ENCODE data around the gene RASA3.

Gene RASA3

GRCh38 chr13:114005206-114005724 lies 127.2 kb downstream of the RASA3 start:
- H3K27me3 ChIP-seq (replicated peaks in 2 of 5; ENCODE audit: control insufficient read depth in 4 of 5, insufficient read depth in 5 of 5, low read length in 4 of 5), result no peaks in the 10 kb centered on the region
- H3K4me1 ChIP-seq (ENCODE audit: control extremely low read depth in 1 of 4, control insufficient read depth in 4 of 4, insufficient read depth in 4 of 4, low read length in 3 of 4), result no peaks in the 10 kb centered on the region
- CTCF ChIA-PET, result no interaction called here
- H3K36me3 ChIP-seq (ENCODE audit: control insufficient read depth in 4 of 4, insufficient read depth in 4 of 4, low read length in 3 of 4), result peaks cover 0 to 45% (median 11%) of the 10 kb centered on the region in 4 experiments
- H3K4me3 ChIP-seq (ENCODE audit: control insufficient read depth in 1 of 7, extremely low read depth in 1 of 7, insufficient read depth in 4 of 7, low read depth in 2 of 7, low read length in 6 of 7), result no peak overlapping the region
- DNase-seq, result no peak
- WGBS (ENCODE audit: insufficient coverage), result 97% methylated on average over 10 of the region's 15 CpGs
- H3K27ac ChIP-seq (ENCODE audit: insufficient read depth in 1 of 2, low read depth in 1 of 2, low read length in 2 of 2, poor library complexity in 1 of 2, severe bottlenecking in 2 of 2), result no peak overlapping the region
- POLR2A ChIA-PET, result no interaction called here
- H3K9me3 ChIP-seq (ENCODE audit: control extremely low read depth in 1 of 5, control insufficient read depth in 4 of 5, insufficient read depth in 2 of 5, low read depth in 1 of 5, low read length in 4 of 5), result no peaks in the 10 kb centered on the region

- no peak for DNase-seq
- peak overlapping the region in 1 of 2 experiments; percentile 67 for H3K27ac ChIP-seq (ENCODE audit: insufficient read depth in 1 of 2, low read depth in 1 of 2, low read length in 2 of 2, poor library complexity in 1 of 2, severe bottlenecking in 2 of 2)
- no peaks in the 10 kb centered on the region for H3K9me3 ChIP-seq (ENCODE audit: control extremely low read depth in 1 of 5, control insufficient read depth in 4 of 5, insufficient read depth in 2 of 5, low read depth in 1 of 5, low read length in 4 of 5)
- WGBS (ENCODE audit: insufficient coverage), result 93% methylated on average over 34 of the region's 41 CpGs
- no peak overlapping the region for H3K4me3 ChIP-seq (ENCODE audit: control insufficient read depth in 1 of 7, extremely low read depth in 1 of 7, insufficient read depth in 4 of 7, low read depth in 2 of 7, low read length in 6 of 7)
- peaks cover 0 to 41% (median 8%) of the 10 kb centered on the region in 4 experiments for H3K36me3 ChIP-seq (ENCODE audit: control insufficient read depth in 4 of 4, insufficient read depth in 4 of 4, low read length in 3 of 4)
- no peaks in the 10 kb centered on the region for H3K27me3 ChIP-seq (replicated peaks in 2 of 5; ENCODE audit: control insufficient read depth in 4 of 5, insufficient read depth in 5 of 5, low read length in 4 of 5)
- H3K4me1 ChIP-seq (ENCODE audit: control extremely low read depth in 1 of 4, control insufficient read depth in 4 of 4, insufficient read depth in 4 of 4, low read length in 3 of 4), result no peaks in the 10 kb centered on the region
- POLR2A ChIA-PET, result no interaction called here
- CTCF ChIA-PET, result no interaction called here
These were observed 127.8 kb downstream of the RASA3 start for GRCh38 chr13:114004420-114005205.

GRCh38 chr13:114002771-114003321 lies 129.6 kb downstream of the RASA3 start:
- no peak overlapping the region for H3K4me3 ChIP-seq (ENCODE audit: control insufficient read depth in 1 of 7, extremely low read depth in 1 of 7, insufficient read depth in 4 of 7, low read depth in 2 of 7, low read length in 6 of 7)
- peaks cover 0 to 45% (median 12%) of the 10 kb centered on the region in 4 experiments for H3K36me3 ChIP-seq (ENCODE audit: control insufficient read depth in 4 of 4, insufficient read depth in 4 of 4, low read length in 3 of 4)
- no peak overlapping the region for H3K27ac ChIP-seq (ENCODE audit: insufficient read depth in 1 of 2, low read depth in 1 of 2, low read length in 2 of 2, poor library complexity in 1 of 2, severe bottlenecking in 2 of 2)
- ChIA-PET CTCF (interaction anchor here (0.7 to 0.8 kb wide), 2 partner anchors 54 to 225 kb away, joined by 3 read pairs; no protein-coding TSS in a partner anchor), POLR2A (no interaction called here)
- 98% methylated on average over 17 of the region's 24 CpGs for WGBS (ENCODE audit: insufficient coverage)
- no peak for DNase-seq
- H3K4me1 ChIP-seq (ENCODE audit: control extremely low read depth in 1 of 4, control insufficient read depth in 4 of 4, insufficient read depth in 4 of 4, low read length in 3 of 4), result no peaks in the 10 kb centered on the region
- H3K27me3 ChIP-seq (replicated peaks in 2 of 5; ENCODE audit: control insufficient read depth in 4 of 5, insufficient read depth in 5 of 5, low read length in 4 of 5), result no peaks in the 10 kb centered on the region
- H3K9me3 ChIP-seq (ENCODE audit: control extremely low read depth in 1 of 5, control insufficient read depth in 4 of 5, insufficient read depth in 2 of 5, low read depth in 1 of 5, low read length in 4 of 5), result no peaks in the 10 kb centered on the region

GRCh38 chr13:114002009-114002544 lies 130.3 kb downstream of the RASA3 start:
- CTCF ChIA-PET, result no interaction called here
- Histone ChIP-seq H3K27me3 (replicated peaks in 2 of 5; ENCODE audit: control insufficient read depth in 4 of 5, insufficient read depth in 5 of 5, low read length in 4 of 5) (no peaks in the 10 kb centered on the region), H3K27ac (ENCODE audit: insufficient read depth in 1 of 2, low read depth in 1 of 2, low read length in 2 of 2, poor library complexity in 1 of 2, severe bottlenecking in 2 of 2) (no peak overlapping the region), H3K9me3 (ENCODE audit: control extremely low read depth in 1 of 5, control insufficient read depth in 4 of 5, insufficient read depth in 2 of 5, low read depth in 1 of 5, low read length in 4 of 5) (no peaks in the 10 kb centered on the region), H3K4me1 (ENCODE audit: control extremely low read depth in 1 of 4, control insufficient read depth in 4 of 4, insufficient read depth in 4 of 4, low read length in 3 of 4) (no peaks in the 10 kb centered on the region), H3K4me3 (ENCODE audit: control insufficient read depth in 1 of 7, extremely low read depth in 1 of 7, insufficient read depth in 4 of 7, low read depth in 2 of 7, low read length in 6 of 7) (no peak overlapping the region), H3K36me3 (ENCODE audit: control insufficient read depth in 4 of 4, insufficient read depth in 4 of 4, low read length in 3 of 4) (peaks cover 0 to 51% (median 14%) of the 10 kb centered on the region in 4 experiments)
- no peak for DNase-seq
- WGBS (ENCODE audit: insufficient coverage), result 96% methylated on average over 25 of the region's 27 CpGs
- POLR2A ChIA-PET, result no interaction called here

GRCh38 chr13:114001331-114002008 lies 131.0 kb downstream of the RASA3 start:
- no peaks in the 10 kb centered on the region for H3K27me3 ChIP-seq (replicated peaks in 2 of 5; ENCODE audit: control insufficient read depth in 4 of 5, insufficient read depth in 5 of 5, low read length in 4 of 5)
- ChIA-PET POLR2A (no interaction called here), CTCF (no interaction called here)
- 96% methylated on average over 45 of the region's 46 CpGs for WGBS (ENCODE audit: insufficient coverage)
- no peak for DNase-seq
- H3K27ac ChIP-seq (ENCODE audit: insufficient read depth in 1 of 2, low read depth in 1 of 2, low read length in 2 of 2, poor library complexity in 1 of 2, severe bottlenecking in 2 of 2), result no peak overlapping the region
- peaks cover 0 to 57% (median 19%) of the 10 kb centered on the region in 4 experiments for H3K36me3 ChIP-seq (ENCODE audit: control insufficient read depth in 4 of 4, insufficient read depth in 4 of 4, low read length in 3 of 4)
- H3K4me1 ChIP-seq (ENCODE audit: control extremely low read depth in 1 of 4, control insufficient read depth in 4 of 4, insufficient read depth in 4 of 4, low read length in 3 of 4), result no peaks in the 10 kb centered on the region
- no peaks in the 10 kb centered on the region for H3K9me3 ChIP-seq (ENCODE audit: control extremely low read depth in 1 of 5, control insufficient read depth in 4 of 5, insufficient read depth in 2 of 5, low read depth in 1 of 5, low read length in 4 of 5)
- H3K4me3 ChIP-seq (ENCODE audit: control insufficient read depth in 1 of 7, extremely low read depth in 1 of 7, insufficient read depth in 4 of 7, low read depth in 2 of 7, low read length in 6 of 7), result no peak overlapping the region

- ChIA-PET POLR2A (no interaction called here), CTCF (no interaction called here)
- H3K9me3 ChIP-seq (ENCODE audit: control extremely low read depth in 1 of 5, control insufficient read depth in 4 of 5, insufficient read depth in 2 of 5, low read depth in 1 of 5, low read length in 4 of 5), result no peaks in the 10 kb centered on the region
- no peak overlapping the region for H3K27ac ChIP-seq (ENCODE audit: insufficient read depth in 1 of 2, low read depth in 1 of 2, low read length in 2 of 2, poor library complexity in 1 of 2, severe bottlenecking in 2 of 2)
- H3K36me3 ChIP-seq (ENCODE audit: control insufficient read depth in 4 of 4, insufficient read depth in 4 of 4, low read length in 3 of 4), result peaks cover 0 to 61% (median 22%) of the 10 kb centered on the region in 4 experiments
- no peaks in the 10 kb centered on the region for H3K27me3 ChIP-seq (replicated peaks in 2 of 5; ENCODE audit: control insufficient read depth in 4 of 5, insufficient read depth in 5 of 5, low read length in 4 of 5)
- H3K4me3 ChIP-seq (ENCODE audit: control insufficient read depth in 1 of 7, extremely low read depth in 1 of 7, insufficient read depth in 4 of 7, low read depth in 2 of 7, low read length in 6 of 7), result no peak overlapping the region
- H3K4me1 ChIP-seq (ENCODE audit: control extremely low read depth in 1 of 4, control insufficient read depth in 4 of 4, insufficient read depth in 4 of 4, low read length in 3 of 4), result no peaks in the 10 kb centered on the region
- DNase-seq, result no peak
- 98% methylated on average over 20 of the region's 26 CpGs for WGBS (ENCODE audit: insufficient coverage)
These were observed 132.0 kb downstream of the RASA3 start for GRCh38 chr13:114000151-114001040.
